ENCODE results near the gene HPSE.
"Not testable (repeated sequence)": the region's sequence is repeated elsewhere in the genome, so short reads cannot be mapped to it uniquely, and the experiment has no call there.

The HPSE gene

DNA sequence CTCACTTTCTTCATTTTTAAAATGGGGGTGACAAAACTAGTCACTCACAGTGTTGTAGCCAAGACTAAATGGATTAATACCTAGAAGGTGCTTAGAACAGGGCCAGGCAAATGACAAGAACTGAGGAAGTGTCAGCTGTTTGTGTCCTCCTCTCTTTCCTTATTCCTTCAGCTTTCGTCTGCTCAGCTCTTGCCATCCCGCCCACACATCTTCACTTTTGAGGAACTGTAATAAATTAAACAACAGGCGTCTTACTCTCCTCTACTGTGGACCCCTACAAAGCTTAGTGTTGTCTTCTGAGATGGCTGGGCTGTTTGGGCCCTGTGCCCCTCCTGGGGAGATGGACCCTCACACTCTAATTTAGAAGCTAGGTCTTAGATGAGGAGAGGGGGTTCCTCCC is 2.7 kb downstream of the HPSE start:
- no peak for DNase-seq

DNA sequence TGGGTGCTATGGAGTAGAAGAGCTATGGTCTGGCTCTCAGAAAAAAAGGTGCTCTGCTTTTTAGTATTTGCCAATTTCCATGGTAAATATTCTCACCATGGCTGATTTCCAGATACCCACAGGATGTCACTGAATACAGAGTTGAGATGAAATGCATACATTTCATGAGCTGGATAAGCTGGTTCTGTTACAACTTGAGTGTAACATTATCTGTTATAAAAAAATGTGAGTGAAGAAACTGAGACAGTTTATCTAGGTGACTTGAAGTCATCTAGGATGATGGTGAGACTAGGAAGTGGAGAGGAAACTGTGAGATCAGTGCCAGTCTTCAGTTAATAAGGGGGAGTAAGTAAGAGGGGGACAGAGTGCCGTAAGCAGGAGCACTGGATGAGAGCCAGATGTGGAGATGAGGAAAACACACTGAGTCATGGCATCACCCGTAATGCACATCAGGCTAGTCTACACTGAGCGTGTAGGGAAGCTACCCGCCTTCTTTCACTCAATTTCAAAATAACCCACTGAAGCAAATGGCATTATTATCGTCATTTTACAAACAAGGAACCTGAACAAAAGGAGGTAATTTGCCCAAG is 5.0 kb downstream of the HPSE start:
- peak; percentile 24 for DNase-seq

DNA sequence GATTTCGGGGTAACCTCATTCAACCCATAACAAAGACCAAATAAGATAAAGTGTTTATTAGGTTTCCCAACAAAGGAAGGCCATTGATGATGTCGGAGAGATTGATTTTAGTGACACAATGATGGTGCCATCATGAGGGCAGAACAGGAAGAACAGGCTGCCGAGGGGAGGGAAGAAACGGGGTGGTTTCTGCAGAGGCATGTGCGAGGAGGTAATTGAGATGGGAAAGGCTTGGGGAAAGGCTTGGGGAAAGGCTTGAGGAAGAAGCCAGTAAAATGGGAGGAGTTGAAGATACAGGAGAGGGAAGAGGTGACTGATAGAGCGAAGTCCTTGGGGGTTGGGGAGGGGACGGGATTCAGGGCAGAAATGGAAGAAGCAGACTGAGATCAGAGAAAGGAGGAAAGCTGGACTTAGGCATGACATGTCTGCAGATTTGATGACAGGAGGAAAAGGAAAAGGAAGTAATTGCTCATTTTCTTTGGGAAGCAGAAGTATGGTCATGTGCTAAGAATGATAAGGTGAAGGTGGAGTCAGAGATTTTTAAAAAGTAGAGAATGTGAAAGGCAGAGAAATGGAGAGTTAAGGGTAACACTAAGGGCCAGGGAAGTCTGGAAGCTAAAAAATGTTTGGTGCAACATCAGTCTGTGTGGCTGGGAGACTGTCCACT is 6.0 kb downstream of the HPSE start:
- no peak for DNase-seq

DNA sequence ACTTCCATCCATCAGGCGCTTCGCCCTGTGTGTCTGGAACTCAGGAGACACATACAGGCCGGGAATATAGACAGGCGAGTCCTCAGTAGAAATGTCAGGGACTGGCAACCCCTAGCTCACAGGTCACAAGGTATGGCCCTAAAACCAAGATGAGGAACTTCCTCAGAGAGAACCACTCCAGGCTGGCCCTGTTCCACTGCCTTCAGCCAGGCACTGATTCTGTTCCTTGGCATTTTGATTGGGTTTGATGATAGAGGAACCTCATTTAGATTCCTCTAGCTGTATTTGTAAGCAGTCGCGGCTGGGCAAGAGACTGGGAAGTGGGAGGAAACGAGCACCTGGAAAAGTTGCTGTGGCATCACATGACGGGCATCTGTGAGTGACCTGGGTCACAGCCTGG is 8.1 kb downstream of the HPSE start:
- no peak for DNase-seq

DNA sequence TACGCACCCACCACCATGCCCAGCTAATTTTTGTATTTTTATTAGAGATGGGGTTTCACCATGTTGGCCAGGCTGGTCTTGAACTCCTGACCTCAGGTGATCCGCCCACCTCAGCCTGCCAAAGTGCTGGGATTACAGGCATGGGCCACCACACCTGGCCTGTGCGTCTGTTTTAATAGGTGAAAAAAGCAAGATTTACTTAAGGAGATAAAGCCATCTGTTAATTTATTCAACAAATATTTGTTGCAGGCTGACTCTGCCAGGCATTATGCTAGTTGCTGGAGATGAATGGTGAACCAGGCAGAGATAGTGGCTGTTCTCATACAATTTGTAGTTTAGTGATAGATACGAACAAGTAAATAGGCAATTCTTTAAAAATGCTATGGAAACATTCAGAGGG is 9.3 kb downstream of the HPSE start:
- not testable (repeated sequence) for DNase-seq

- DNase-seq: no peak
Measured at GRCh38 chr4:83323136-83323535, 11.5 kb downstream of the HPSE start.

GRCh38 chr4:83320548-83320947 is 14.1 kb downstream of the HPSE start:
- DNase-seq: peak; percentile 72

- DNase-seq: no peak
Measured at GRCh38 chr4:83318666-83319065, 16.0 kb downstream of the HPSE start.

DNA sequence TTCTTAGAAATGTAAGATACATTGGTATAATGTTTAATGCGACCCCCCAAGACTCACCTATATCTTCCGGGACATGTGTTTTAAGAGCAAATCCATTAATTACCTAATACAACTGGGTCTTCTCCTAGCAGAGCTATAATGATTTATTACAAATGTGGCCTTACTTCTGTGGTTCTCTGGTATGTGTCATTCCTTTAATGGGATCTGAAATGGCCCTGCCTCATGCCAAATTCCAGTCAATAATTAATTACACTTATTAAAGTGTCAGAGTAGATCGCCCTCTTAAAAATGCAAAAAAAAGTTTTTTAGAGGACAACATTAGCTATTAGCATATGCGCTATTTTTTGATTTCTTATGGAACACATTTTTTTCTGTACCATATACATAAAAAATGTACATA is 17.0 kb downstream of the HPSE start:
- DNase-seq: no peak

- DNase-seq: no peak
Measured at GRCh38 chr4:83316459-83317165, 18.0 kb downstream of the HPSE start.

DNA sequence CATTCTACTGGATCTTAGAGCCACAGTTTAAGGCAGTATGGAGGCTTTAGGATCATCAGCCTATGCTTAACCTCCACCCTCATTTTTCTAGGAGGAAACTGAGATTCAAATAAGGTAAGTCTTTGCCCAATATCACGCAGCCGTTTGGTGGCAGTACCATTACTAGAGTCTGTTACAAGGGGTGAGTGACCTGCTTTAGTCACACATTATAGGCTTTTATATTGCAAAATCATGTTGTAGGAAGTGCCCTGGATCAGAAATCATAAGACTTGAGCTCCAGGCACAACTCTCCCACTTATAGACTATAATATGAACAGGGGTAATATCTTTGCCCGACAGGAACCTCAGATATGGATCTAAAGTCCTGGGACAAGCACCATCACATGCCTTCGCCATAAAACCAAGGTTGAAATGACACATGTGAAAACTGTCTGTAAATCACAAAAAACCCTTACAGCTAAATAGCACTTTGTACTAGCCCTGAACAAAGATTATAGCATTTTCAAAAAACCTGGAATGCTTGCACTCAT is 19.2 kb downstream of the HPSE start:
- DNase-seq: no peak

GRCh38 chr4:83308672-83309071 is 26.0 kb downstream of the HPSE start:
- no peak for DNase-seq

GRCh38 chr4:83307920-83308319 is 26.7 kb downstream of the HPSE start:
- no peak for DNase-seq

GRCh38 chr4:83305187-83305586 is 29.5 kb downstream of the HPSE start:
- peak; percentile 2 for DNase-seq

DNA sequence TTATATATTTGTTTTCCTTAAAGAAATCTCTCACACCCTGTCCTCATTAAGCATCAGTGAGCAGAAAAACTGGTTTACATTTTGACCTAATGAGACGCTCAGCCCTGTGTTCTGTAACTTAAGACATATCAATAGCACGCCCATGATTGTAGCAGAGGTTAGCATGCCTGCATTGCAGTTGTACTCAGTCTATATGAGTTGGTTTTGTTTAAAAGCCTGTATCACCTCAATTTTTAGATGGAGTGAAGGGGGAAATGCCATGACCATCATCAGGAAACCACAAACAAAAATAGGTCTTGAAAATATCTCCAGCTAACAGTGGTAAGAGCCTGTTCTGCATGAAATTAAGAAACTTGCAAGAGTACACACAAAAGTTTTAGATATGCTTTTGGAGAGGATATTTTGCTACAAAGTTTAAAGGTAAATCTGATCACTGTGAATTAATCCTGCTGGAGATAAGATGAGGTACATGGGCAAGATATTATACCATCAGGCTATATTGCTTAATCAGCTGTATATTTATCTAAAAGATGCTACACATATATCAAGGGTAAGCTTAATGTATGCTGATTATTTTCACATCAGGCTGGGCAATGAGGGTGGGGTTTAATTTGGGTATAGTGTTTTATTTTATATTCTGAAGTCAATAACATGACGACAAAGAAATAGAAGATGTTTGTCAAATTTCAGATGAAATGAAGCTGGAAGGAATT is 36.9 kb downstream of the HPSE start:
- no peak for DNase-seq

GRCh38 chr4:83293305-83294046 is 41.2 kb downstream of the HPSE start:
- no peak for DNase-seq

- not testable (repeated sequence) for DNase-seq
Measured at GRCh38 chr4:83290059-83290774, 44.4 kb downstream of the HPSE start.

DNA sequence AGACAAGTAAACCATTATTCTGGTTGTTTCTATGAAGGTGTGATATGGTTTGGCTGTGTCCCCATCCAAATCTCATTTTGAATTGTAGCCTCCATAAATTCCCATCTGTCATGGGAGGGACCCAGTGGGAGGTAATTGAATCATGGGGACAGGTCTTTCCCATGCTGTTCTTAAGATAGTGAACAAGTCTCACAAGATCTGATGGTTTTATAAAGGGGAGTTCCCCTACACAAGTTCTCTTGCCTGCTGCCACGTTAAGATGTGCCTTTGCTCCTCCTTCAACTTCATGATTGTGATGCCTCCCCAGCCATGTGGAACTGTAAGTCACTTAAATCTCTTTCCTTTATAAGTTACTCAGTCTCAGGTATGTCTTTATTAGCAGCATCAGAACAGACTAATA is 46.3 kb downstream of the HPSE start:
- not testable (repeated sequence) for DNase-seq

GRCh38 chr4:83285055-83285407 is 49.6 kb downstream of the HPSE start:
- DNase-seq: peak; percentile 35

DNA sequence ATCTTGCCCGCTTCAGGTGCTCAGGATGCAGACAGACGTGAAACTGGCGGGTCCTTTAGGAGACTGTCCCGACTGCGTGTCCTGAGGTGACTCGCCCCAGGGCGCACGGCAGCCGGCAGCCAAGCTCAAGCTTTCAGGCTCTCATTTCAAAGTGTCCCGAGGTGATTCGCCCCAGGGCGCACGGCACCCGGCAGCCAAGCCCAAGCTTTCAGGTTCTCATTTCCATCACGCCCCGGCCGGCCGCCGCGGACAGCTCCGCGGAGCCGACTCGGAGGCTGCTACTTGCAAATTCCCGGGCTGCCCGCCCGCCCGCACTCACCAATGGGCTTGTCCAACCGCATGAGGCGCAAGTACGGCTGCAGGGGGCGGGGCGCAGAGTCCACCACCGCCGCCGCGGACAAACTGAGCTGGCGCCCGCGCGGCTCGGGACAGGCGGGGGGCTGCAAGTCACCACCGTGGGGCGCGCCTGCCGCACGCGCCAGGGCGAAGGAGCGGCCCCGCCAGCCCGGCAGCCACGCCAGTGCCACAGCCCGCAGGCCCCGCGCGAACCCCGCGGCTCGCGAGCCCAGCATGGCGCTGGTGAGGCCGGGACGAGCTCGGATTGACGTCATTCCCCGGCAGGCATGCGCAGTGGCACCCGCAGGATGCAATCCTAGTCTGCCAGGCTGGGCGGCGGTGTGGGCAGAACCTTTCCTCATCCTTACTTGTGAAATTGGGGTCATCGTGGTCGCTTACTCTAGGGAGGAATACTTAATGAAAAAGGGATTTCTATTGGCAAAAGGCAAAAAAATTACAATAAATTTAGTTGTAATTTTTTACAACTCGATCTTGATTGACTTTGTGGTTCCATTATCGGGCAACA is 50.2 kb downstream of the HPSE start, which contains the start of gene COQ2:
Gene COQ2, minus strand, starts transcription at position 606 of the 862 bp plus-strand sequence. Its CDS starts 34 bp downstream, at position 572.
- peak; percentile 95 for DNase-seq

DNA sequence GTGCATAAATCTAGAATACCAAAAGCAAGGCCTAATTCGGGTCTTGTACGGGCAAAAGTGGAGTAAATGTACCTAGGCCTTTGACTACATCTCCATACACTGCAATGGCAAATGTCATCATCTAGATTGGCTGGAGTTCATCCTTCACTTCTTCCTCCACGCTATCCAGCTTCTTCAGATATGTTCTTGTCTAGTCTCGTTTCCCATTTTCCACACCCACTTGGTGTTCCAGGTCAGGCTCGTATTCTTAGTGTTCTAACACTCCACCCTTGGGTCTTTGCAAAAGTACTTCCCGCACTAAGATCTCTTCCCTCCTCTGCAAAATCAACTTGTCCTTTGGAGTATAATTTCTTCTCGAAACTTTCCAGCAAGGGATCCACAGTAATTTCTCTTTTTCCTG is 51.5 kb downstream of the HPSE start:
- no peak for DNase-seq

All from fibroblast of skin of abdomen (primary cell).